ENCODE measurements around the gene HPSE2. TPM values are rescaled to one million over a fixed set of nuclear protein-coding genes. Genes with fewer than 3 reads are reported as not detected.
A peak's percentile ranks its signal among the peaks of the same experiment; 100 is the strongest.

Gene HPSE2
- total RNA-seq, 2 experiments from 2014 or later = not detected

DNA sequence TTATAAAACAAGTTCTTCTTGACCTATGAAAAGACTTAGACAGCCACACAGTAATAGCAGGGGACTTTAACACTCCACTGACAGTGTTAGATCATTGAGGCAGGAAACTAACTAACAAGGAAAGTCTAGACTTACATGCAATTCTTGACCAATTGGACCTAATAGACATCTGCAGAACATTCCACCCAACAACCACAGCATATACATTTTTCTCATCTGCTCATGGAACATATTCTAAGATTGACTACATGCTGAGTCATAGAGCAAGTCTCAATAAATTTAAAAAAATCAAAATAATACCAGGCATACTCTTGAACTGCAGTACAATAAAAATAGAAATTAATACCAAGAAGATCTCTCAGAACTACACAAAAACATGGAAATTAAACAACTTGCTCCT is 569.4 kb downstream of the HPSE2 start:
- no peak overlapping the region for H3K27ac Mint-ChIP-seq
- intact Hi-C loops (cut with micrococcal nuclease) = no loop called here
- DNase-seq (no peak), ATAC-seq (no peak)
- H3K36me3 Mint-ChIP-seq (ENCODE audit: low read depth) = no peaks in the 10 kb centered on the region
- POLR2A ChIA-PET = no interaction called here
- H3K4me3 Mint-ChIP-seq = no peak overlapping the region
- H3K4me1 Mint-ChIP-seq (ENCODE audit: low read depth) = no peaks in the 10 kb centered on the region
- peaks cover 18% of the 10 kb centered on the region for H3K27me3 Mint-ChIP-seq
- TF ChIP-seq, protein P1, sequence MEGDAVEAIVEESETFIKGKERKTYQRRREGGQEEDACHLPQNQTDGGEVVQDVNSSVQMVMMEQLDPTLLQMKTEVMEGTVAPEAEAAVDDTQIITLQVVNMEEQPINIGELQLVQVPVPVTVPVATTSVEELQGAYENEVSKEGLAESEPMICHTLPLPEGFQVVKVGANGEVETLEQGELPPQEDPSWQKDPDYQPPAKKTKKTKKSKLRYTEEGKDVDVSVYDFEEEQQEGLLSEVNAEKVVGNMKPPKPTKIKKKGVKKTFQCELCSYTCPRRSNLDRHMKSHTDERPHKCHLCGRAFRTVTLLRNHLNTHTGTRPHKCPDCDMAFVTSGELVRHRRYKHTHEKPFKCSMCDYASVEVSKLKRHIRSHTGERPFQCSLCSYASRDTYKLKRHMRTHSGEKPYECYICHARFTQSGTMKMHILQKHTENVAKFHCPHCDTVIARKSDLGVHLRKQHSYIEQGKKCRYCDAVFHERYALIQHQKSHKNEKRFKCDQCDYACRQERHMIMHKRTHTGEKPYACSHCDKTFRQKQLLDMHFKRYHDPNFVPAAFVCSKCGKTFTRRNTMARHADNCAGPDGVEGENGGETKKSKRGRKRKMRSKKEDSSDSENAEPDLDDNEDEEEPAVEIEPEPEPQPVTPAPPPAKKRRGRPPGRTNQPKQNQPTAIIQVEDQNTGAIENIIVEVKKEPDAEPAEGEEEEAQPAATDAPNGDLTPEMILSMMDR (IDR thresholded peaks at IDR 0.05) = no peak
- peaks cover 1% of the 10 kb centered on the region for H3K9me3 Mint-ChIP-seq
- CTCF ChIA-PET = interaction anchor here (0.8 to 1.7 kb wide), 2 partner anchors 9 to 199 kb away, joined by 3 to 8 read pairs; no protein-coding TSS in a partner anchor

DNA sequence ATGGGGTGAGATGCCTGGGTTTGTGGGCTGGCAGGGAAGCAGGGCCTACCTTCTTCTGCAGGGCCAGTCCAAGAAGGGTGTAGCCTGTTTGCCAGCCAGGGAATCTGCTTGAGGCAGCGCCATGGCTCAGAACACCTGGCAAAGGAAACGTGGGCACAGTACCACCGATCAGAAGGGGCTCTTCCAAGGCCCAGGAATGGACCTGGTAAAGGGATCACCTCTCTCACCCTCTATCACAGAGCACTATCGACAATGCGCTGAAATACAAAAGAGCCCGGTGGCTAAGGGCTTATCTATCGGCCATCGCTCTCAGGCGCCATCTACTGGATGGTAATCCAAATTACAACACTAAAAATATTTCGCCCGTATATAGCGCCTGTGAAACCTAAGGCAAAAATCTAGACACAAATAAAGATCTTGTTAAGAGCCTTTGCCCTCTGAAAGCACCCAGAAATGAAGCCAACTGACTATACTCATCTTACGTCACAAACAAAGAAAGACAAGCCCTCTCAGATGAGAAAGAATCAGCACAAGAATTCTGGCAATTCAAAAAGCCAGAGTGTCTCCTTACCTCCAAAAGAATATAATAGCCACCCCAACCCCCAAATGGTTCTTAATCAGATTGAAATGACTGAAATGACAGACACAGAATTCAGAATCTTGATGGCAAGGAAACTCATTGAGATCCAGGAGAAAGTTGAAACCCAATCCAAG is 571.2 kb downstream of the HPSE2 start:
- no peaks in the 10 kb centered on the region for H3K36me3 Mint-ChIP-seq (ENCODE audit: low read depth)
- POLR2A ChIA-PET = no interaction called here
- CTCF ChIA-PET = interaction anchor here (1.0 to 1.7 kb wide), 2 partner anchors 197 to 198 kb away, joined by 8 to 15 read pairs; no protein-coding TSS in a partner anchor
- ATAC-seq = peak; percentile 87
- no peaks in the 10 kb centered on the region for H3K4me1 Mint-ChIP-seq (ENCODE audit: low read depth)
- H3K27me3 Mint-ChIP-seq = peaks cover 16% of the 10 kb centered on the region
- intact Hi-C loops (cut with micrococcal nuclease) = loop anchor here (2.0 kb wide), 1 partner anchor 198 kb away; no protein-coding TSS in a partner anchor
- TF ChIP-seq, protein P1 (IDR thresholded peaks at IDR 0.05) = peak; percentile 67
- H3K4me3 Mint-ChIP-seq = no peak overlapping the region
- no peak overlapping the region for H3K27ac Mint-ChIP-seq
- peak; percentile 38 for DNase-seq
- H3K9me3 Mint-ChIP-seq = peaks cover 1% of the 10 kb centered on the region

DNA sequence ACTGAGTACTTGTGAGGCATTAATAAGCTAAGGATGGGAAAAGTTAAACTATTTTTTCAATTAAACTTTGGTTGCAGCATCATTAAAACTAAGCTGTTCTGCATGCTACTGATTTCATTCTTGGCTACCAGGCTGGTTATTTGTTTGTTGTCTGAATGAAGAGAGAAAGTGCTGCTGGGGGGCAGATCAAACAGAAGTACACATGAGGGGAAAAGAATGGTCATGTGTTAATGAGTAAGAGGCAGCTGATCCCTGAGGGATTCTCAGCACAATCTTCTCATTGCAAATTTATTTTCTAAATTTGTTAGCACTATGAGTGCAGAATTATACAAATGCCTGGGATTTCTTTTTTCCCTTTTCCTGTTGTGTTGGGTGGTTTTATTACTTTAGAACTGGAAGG is 575.7 kb downstream of the HPSE2 start:
- intact Hi-C loops (cut with micrococcal nuclease) = no loop called here
- no peaks in the 10 kb centered on the region for H3K4me1 Mint-ChIP-seq (ENCODE audit: low read depth)
- ChIA-PET CTCF (interaction anchor here (1.1 kb wide), 1 partner anchor 193 kb away, joined by 4 read pairs; no protein-coding TSS in a partner anchor), POLR2A (no interaction called here)
- ATAC-seq (no peak), DNase-seq (no peak)
- no peak overlapping the region for H3K4me3 Mint-ChIP-seq
- H3K9me3 Mint-ChIP-seq = no peaks in the 10 kb centered on the region
- TF ChIP-seq, protein P1 (IDR thresholded peaks at IDR 0.05) = no peak
- no peak overlapping the region for H3K27ac Mint-ChIP-seq
- H3K27me3 Mint-ChIP-seq = peaks cover 12% of the 10 kb centered on the region
- H3K36me3 Mint-ChIP-seq (ENCODE audit: low read depth) = no peaks in the 10 kb centered on the region

DNA sequence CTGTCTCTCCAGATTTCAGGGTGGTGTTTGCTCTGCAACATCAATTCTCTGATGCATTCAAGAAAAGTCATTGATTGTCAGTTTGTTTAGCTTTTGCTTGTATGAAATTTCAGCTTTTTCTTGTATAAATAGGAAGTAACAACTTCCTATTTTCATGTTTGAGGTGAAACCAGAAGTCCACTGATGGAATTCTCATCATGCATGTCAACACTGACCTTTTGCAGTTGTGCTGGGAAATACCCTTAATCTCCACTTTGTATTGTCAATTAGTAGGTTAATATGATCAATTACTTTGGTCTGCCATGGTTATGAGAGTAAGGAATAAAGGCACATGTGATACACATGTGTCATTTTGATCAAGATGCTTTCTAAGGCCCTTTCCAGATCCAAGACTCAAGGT is 580.2 kb downstream of the HPSE2 start:
- TF ChIP-seq, protein P1 (IDR thresholded peaks at IDR 0.05) = no peak
- no peak for DNase-seq
- Mint-ChIP-seq H3K36me3 (ENCODE audit: low read depth) (no peaks in the 10 kb centered on the region), H3K27ac (no peak overlapping the region), H3K4me3 (no peak overlapping the region), H3K9me3 (no peaks in the 10 kb centered on the region), H3K27me3 (peaks cover 9% of the 10 kb centered on the region), H3K4me1 (ENCODE audit: low read depth) (no peaks in the 10 kb centered on the region)
- ChIA-PET CTCF (no interaction called here), POLR2A (no interaction called here)
- intact Hi-C loops (cut with micrococcal nuclease) = no loop called here
- ATAC-seq = no peak

DNA sequence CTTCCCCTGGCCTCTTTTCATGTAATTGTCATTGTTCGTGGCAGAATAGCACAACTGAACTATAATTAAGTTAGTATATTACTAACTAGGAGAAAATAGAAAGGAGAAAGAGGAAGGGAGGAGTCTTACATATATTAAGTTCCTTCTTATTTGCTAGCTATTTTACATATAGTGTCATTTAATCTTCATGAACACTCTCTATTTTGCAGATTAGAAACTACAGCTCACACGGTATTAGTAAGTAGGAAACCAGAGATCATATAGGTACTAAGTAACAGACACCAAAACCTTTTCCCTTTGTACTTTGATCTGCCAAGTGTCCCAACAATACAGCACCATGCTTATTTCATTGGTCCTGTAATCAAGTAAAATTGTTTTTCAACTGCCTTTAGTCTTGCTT is 586.5 kb downstream of the HPSE2 start:
- CTCF ChIA-PET = no interaction called here
- Mint-ChIP-seq H3K4me1 (ENCODE audit: low read depth) (no peaks in the 10 kb centered on the region), H3K4me3 (no peak overlapping the region), H3K9me3 (no peaks in the 10 kb centered on the region), H3K27ac (no peak overlapping the region), H3K27me3 (peaks cover 23% of the 10 kb centered on the region), H3K36me3 (ENCODE audit: low read depth) (no peaks in the 10 kb centered on the region)
- no peak for ATAC-seq
- intact Hi-C loops (cut with micrococcal nuclease) = no loop called here
- POLR2A ChIA-PET = no interaction called here
- TF ChIP-seq, protein P1 (IDR thresholded peaks at IDR 0.05) = no peak
- DNase-seq = no peak
